ENCODE results near the gene CXCL1.

CXCL1 gene

GRCh38 chr4:73852771-73853170 lies 16.4 kb upstream of the CXCL1 start:
- DNase-seq (ENCODE audit: low read depth): no peak

- DNase-seq (ENCODE audit: low read depth): no peak
Measured at GRCh38 chr4:73853246-73853704, 15.9 kb upstream of the CXCL1 start, which contains the start of gene PF4V1. TSS of gene PF4V1 (plus strand) at chr4:73853296. CDS start at chr4:73853363, 67 bp downstream.

- no peak for DNase-seq (ENCODE audit: low read depth)
Measured at GRCh38 chr4:73853718-73854473, 15.3 kb upstream of the CXCL1 start.

GRCh38 chr4:73855406-73855805 lies 13.8 kb upstream of the CXCL1 start:
- DNase-seq (ENCODE audit: low read depth): no peak

GRCh38 chr4:73856518-73856917 lies 12.7 kb upstream of the CXCL1 start:
- no peak for DNase-seq (ENCODE audit: low read depth)

GRCh38 chr4:73859614-73860088 lies 9.5 kb upstream of the CXCL1 start:
- DNase-seq (ENCODE audit: low read depth): no peak

- no peak for DNase-seq (ENCODE audit: low read depth)
Measured at GRCh38 chr4:73860181-73860580, 9.0 kb upstream of the CXCL1 start.

- no peak for DNase-seq (ENCODE audit: low read depth)
Measured at GRCh38 chr4:73860917-73861316, 8.3 kb upstream of the CXCL1 start.

- DNase-seq (ENCODE audit: low read depth): no peak
Measured at GRCh38 chr4:73862322-73862721, 6.9 kb upstream of the CXCL1 start.

- DNase-seq (ENCODE audit: low read depth): no peak
Measured at GRCh38 chr4:73864365-73864764, 4.8 kb upstream of the CXCL1 start.

GRCh38 chr4:73864961-73865360 lies 4.2 kb upstream of the CXCL1 start:
- no peak for DNase-seq (ENCODE audit: low read depth)

- DNase-seq (ENCODE audit: low read depth): no peak
Measured at GRCh38 chr4:73865431-73866096, 3.6 kb upstream of the CXCL1 start.

- no peak for DNase-seq (ENCODE audit: low read depth)
Measured at GRCh38 chr4:73866246-73866645, 2.9 kb upstream of the CXCL1 start.

- DNase-seq (ENCODE audit: low read depth): no peak
Measured at GRCh38 chr4:73867783-73868182, 1.4 kb upstream of the CXCL1 start.

- DNase-seq (ENCODE audit: low read depth): no peak
Measured at GRCh38 chr4:73868206-73869129, 725 bp upstream of the CXCL1 start.

GRCh38 chr4:73870260-73870659 lies 1.1 kb downstream of the CXCL1 start:
- no peak for DNase-seq (ENCODE audit: low read depth)

- no peak for DNase-seq (ENCODE audit: low read depth)
Measured at GRCh38 chr4:73870768-73871167, 1.6 kb downstream of the CXCL1 start.

- DNase-seq (ENCODE audit: low read depth): no peak
Measured at GRCh38 chr4:73871511-73872310, 2.5 kb downstream of the CXCL1 start.

- DNase-seq (ENCODE audit: low read depth): no peak
Measured at GRCh38 chr4:73872316-73873108, 3.3 kb downstream of the CXCL1 start.

- no peak for DNase-seq (ENCODE audit: low read depth)
Measured at GRCh38 chr4:73874386-73874785, 5.2 kb downstream of the CXCL1 start.

- no peak for DNase-seq (ENCODE audit: low read depth)
Measured at GRCh38 chr4:73875401-73875800, 6.2 kb downstream of the CXCL1 start.

Data from HS-5 (cell line).